HFF-Myc (cell line): ENCODE measurements around the gene FAM120B.

Source experiments
- DNase-seq: peaks from one replicate; pipeline ENCODE4 v3.0.0-alpha.2; 2011; ENCODE audit warnings: low read depth; ENCODE audit errors: extremely low read depth
- H3K4me3 ChIP-seq: replicated peaks from 2 replicates; pipeline ENCODE4 v1.5.1; 2011; ENCODE audit warnings: low read depth, mild to moderate bottlenecking, control low read depth, low read length
- CTCF ChIP-seq: IDR thresholded peaks from 2 replicates; pipeline ENCODE4 v1.5.1; 2012; ENCODE audit warnings: mild to moderate bottlenecking, low read depth, low read length, control low read depth; ENCODE audit errors: missing control alignments

The FAM120B gene

GRCh38 chr6:170437719-170438401 lies 131.3 kb downstream of the FAM120B start:
- no peak for DNase-seq
- H3K4me3 ChIP-seq, result no peak overlapping the region; the same call in 1 of the 2 replicates
- no peak for TF ChIP-seq CTCF

GRCh38 chr6:170438402-170438753 lies 131.8 kb downstream of the FAM120B start:
- DNase-seq, result peak; percentile 99
- TF ChIP-seq CTCF, result no peak
- H3K4me3 ChIP-seq, result no peak overlapping the region; the same call in 1 of the 2 replicates

GRCh38 chr6:170438861-170439260 lies 132.3 kb downstream of the FAM120B start:
- no peak for TF ChIP-seq CTCF
- DNase-seq, result no peak
- H3K4me3 ChIP-seq, result no peak overlapping the region

GRCh38 chr6:170439366-170440361 lies 133.1 kb downstream of the FAM120B start:
- DNase-seq, result no peak
- TF ChIP-seq CTCF, result no peak
- no peak overlapping the region for H3K4me3 ChIP-seq

GRCh38 chr6:170440437-170440836 lies 133.9 kb downstream of the FAM120B start:
- no peak for DNase-seq
- no peak for TF ChIP-seq CTCF
- H3K4me3 ChIP-seq, result no peak overlapping the region

GRCh38 chr6:170441316-170441715 lies 134.8 kb downstream of the FAM120B start:
- TF ChIP-seq CTCF, result no peak
- DNase-seq, result no peak
- no peak overlapping the region for H3K4me3 ChIP-seq
